BE2C (cell line): Measurements from ENCODE around the gene LPIN1.
"Not testable (repeated sequence)": the region's sequence is repeated elsewhere in the genome, so short reads cannot be mapped to it uniquely, and the experiment has no call there.

Experiments
- DNase-seq: peaks from one replicate; pipeline ENCODE4 v3.0.0-alpha.2; 2020
- H3K27me3 ChIP-seq: fragments of 250-450 bp; sonication (Bioruptor Pico); 2 replicates; pipeline ENCODE4 v1.5.1; 2020; ENCODE audit warnings: mild to moderate bottlenecking
- H3K36me3 ChIP-seq: fragments of 250-450 bp; sonication (Bioruptor Pico); 2 replicates; pipeline ENCODE4 v1.5.1; 2020; ENCODE audit warnings: mild to moderate bottlenecking
- H3K4me1 ChIP-seq: fragments of 250-450 bp; sonication (Bioruptor Pico); 2 replicates; pipeline ENCODE4 v1.5.1; 2020
- H3K4me3 ChIP-seq: 2 replicates; pipeline ENCODE4 v1.5.1; 2011; ENCODE audit warnings: low read depth, low read length
- H3K9me3 ChIP-seq: fragments of 250-450 bp; sonication (Bioruptor Pico); 2 replicates; pipeline ENCODE4 v1.5.1; 2020
- TF ChIP-seq, protein P1 (sequence below): IDR thresholded peaks from 2 replicates; pipeline ENCODE4 v1.5.1; 2012; ENCODE audit warnings: mild to moderate bottlenecking, low read depth, low read length

LPIN1 gene

DNA sequence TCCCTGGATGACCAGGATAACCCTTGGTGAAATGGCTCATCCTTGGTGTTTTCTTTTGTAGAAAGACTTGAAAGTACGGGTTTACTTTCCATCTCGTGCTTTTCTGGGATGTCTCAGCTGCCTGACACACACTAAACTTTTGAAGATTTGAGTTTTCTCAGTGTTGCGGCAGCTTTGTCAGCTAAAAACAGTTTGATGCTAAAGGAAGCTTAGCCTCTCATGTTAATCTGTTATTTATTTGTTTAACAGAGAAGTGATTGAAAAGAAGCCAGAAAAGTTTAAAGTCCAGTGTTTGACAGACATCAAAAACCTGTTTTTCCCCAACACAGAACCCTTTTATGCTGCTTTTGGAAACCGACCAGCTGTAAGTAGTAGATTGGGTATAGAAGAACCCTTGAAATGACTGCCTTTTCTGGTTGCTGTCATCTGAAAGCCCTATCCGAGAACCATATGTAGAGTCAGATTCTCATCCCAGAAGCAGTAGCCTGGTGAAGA lies 72.8 kb downstream of the LPIN1 start:
- no peak for DNase-seq
- Histone ChIP-seq H3K4me3 (no peak overlapping the region), H3K36me3 (peaks cover 81% of the 10 kb centered on the region), H3K27me3 (no peaks in the 10 kb centered on the region), H3K4me1 (no peaks in the 10 kb centered on the region), H3K9me3 (no peaks in the 10 kb centered on the region)
- TF ChIP-seq, protein P1, sequence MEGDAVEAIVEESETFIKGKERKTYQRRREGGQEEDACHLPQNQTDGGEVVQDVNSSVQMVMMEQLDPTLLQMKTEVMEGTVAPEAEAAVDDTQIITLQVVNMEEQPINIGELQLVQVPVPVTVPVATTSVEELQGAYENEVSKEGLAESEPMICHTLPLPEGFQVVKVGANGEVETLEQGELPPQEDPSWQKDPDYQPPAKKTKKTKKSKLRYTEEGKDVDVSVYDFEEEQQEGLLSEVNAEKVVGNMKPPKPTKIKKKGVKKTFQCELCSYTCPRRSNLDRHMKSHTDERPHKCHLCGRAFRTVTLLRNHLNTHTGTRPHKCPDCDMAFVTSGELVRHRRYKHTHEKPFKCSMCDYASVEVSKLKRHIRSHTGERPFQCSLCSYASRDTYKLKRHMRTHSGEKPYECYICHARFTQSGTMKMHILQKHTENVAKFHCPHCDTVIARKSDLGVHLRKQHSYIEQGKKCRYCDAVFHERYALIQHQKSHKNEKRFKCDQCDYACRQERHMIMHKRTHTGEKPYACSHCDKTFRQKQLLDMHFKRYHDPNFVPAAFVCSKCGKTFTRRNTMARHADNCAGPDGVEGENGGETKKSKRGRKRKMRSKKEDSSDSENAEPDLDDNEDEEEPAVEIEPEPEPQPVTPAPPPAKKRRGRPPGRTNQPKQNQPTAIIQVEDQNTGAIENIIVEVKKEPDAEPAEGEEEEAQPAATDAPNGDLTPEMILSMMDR = no peak

DNA sequence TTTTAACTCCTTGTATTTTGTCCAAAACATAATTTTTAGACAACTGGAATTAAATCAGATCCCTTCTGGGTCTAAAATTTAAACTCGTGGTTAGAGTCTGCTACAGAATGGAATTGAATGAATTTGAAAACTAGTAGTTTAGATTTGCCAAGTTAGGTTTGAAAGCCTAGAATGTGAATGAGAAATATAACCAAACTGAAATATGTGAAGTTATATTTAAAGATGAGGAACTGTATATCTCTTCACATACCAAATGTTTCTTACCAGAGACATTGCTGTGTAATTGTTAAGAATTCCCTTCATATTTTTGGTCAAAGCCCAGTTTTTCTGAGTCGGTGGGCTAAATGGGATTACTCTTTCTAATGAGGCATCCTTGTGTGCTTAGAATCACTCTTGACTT lies 74.2 kb downstream of the LPIN1 start:
- no peaks in the 10 kb centered on the region for H3K4me1 ChIP-seq
- no peaks in the 10 kb centered on the region for H3K27me3 ChIP-seq
- H3K9me3 ChIP-seq = no peaks in the 10 kb centered on the region
- peaks cover 83% of the 10 kb centered on the region for H3K36me3 ChIP-seq
- TF ChIP-seq, protein P1 = no peak
- no peak overlapping the region for H3K4me3 ChIP-seq
- no peak for DNase-seq

DNA sequence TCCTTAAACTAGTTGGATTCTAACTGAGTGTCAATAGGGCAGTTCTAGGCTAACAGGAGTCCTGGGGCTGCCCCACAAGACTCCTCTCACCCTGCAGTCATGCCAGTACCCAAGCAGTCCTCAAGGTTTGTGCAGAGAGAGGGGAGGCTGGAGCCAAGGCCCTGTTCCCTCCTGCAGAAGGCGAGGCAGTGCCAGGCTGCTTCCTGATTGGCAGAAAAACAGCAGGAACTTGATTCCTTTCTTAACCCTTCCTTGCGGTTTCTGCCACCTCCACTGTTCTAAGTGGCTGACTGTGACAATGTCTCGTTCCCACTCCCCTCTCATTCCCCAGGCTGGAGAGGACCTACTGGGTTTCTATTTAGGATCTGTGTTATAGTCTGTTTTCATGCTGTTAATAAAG lies 75.3 kb downstream of the LPIN1 start:
- Histone ChIP-seq H3K9me3 (no peaks in the 10 kb centered on the region), H3K4me1 (no peaks in the 10 kb centered on the region), H3K27me3 (no peaks in the 10 kb centered on the region), H3K4me3 (no peak overlapping the region), H3K36me3 (peaks cover 77% of the 10 kb centered on the region)
- DNase-seq = no peak
- TF ChIP-seq, protein P1 = no peak

DNA sequence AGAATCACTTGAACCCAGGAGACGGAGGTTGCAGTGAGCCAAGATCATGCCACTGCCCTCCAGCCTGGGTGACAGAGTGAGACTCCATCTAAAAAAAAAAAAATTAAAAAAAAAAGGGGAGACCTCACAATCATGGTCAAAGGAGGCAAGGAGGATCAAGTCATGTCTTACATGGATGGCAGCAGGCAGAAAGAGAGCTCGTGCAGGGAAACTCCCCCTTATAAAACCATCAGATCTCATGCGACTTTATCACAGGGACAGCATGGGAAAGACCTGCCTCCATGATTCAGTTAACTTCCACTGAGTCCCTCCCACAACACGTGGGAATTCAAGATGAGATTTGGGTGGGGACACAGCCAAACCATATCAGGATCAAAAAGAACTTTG lies 75.9 kb downstream of the LPIN1 start:
- not testable (repeated sequence) for H3K4me3 ChIP-seq, DNase-seq, H3K27me3 ChIP-seq, H3K9me3 ChIP-seq, H3K4me1 ChIP-seq
- peaks cover 73% of the 10 kb centered on the region for H3K36me3 ChIP-seq

DNA sequence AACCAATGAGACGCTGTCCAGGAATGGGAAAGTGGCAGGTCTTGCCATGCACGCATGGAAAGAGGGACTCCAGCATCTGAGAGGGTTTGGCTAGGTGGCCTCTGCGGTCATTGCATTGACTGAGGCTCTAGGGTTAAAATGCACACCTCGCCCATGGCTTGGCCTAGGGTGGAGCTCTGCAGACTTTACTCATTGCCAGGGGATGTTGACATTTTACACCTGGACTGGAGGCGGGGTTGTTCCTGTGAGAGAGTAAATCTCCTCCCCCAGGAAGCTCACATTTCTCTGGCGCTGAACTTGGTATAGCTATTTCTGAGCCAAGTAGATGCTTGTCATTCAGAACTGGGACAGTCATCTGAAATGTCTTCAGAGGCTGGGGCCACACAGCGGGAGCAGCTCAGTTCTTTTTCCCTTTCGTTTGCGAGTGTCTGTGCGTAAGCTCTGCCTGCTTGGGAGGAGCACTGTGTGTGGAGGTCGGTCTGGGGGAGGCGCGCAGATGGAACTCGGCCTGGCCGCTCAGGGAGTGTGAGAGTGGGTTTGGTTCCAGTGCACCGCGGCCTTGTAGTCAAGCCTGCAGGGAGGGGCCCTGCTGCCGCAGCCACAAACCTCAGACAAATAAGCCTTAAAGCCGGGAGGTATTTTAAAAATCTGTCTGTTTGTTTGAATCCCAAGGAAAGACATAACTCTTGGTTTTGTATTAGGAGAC lies 76.5 kb downstream of the LPIN1 start:
- TF ChIP-seq, protein P1 = no peak
- Histone ChIP-seq H3K27me3 (no peaks in the 10 kb centered on the region), H3K9me3 (no peaks in the 10 kb centered on the region), H3K4me1 (no peaks in the 10 kb centered on the region), H3K4me3 (no peak overlapping the region), H3K36me3 (peaks cover 70% of the 10 kb centered on the region)
- no peak for DNase-seq

DNA sequence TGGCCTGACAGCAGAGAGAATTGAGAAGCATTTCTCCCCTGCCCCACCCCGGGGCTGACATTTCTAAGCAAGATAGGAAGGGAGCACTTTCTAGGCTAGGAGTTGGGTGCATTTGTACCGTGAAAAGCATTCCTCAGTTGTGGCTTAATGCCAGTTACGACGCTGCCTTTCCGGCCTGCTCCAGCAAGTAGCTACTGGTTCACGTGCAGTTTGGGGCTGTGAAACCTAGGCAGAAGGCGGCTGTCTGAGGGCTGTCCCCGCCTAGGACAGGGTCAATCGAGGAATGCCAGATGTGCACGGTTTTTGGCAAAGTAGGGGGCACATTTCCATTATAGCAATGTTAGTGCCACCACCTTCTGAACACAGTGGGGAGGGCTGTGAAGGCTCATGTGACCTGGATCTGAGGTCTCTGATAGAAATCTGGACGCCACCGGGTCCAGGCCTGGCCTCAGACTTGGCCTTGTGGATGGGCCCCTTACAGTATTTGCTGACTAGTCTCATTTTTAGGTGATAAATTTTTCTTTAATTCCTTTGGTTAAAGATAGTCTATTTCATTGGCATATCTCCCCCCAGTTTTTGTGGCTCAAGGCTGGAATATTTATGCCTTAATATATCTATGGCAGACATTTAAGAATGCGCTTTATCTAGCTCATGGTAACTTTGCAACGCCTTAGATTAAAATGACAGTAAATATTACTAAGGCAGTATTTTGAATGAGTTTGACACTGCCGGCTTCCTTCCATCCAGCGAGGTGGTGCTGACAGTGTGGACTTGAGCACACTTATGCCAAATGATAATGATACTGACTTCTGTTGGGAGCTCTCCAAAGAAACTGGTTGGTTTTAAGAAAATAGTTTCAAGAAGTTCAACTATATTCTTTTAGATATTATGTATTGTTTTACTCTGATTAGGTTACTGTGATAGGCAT lies 78.7 kb downstream of the LPIN1 start:
- TF ChIP-seq, protein P1 = no peak
- Histone ChIP-seq H3K36me3 (peaks cover 50% of the 10 kb centered on the region), H3K4me3 (no peak overlapping the region), H3K9me3 (no peaks in the 10 kb centered on the region), H3K4me1 (peaks cover 10% of the 10 kb centered on the region), H3K27me3 (no peaks in the 10 kb centered on the region)
- no peak for DNase-seq
